SW 1271 (cell line): ENCODE measurements around the gene WNK2.
"Not testable (repeated sequence)": the region's sequence is repeated elsewhere in the genome, so short reads cannot be mapped to it uniquely, and the experiment has no call there.

Experiments
- DNase-seq, 2 experiments: peaks; one replicate each; lab custom pipeline; 2025; lab: John Stamatoyannopoulos, UW

WNK2 gene

DNA sequence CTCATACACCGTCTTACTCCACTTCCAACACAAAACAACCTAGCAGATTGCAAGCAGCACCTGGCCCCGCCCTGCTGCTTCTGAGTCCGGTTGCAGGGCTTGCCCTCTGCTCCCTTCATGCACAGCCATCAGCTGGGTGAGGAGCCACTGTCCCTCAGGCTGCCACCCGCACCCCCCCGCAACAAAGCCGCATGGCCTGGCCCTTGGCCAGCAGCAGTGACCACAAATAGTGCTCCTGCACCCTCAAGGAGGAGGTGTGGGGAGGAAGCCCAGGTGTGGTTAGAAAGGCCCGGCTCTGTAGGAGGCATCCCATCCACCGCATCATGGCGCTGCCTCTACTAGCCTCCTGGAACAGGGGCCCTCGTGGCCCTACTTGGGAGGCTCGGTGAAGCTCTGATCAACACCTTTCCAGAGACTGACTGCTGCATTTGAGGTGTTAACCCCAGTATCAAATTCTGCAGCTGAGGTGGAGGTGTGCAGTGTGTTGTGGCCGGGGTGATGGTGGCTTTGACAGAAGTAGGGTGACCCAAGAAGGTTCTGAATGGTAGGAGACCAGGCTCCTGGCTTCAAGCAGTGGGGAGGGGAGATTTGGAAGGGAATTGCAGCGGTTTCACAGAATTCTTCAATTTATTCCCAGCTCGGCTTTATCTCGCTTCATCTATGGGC lies 52.7 kb downstream of the WNK2 start:
- no peak for DNase-seq

GRCh38 chr9:93237540-93237939 lies 53.6 kb downstream of the WNK2 start:
- no peak for DNase-seq

DNA sequence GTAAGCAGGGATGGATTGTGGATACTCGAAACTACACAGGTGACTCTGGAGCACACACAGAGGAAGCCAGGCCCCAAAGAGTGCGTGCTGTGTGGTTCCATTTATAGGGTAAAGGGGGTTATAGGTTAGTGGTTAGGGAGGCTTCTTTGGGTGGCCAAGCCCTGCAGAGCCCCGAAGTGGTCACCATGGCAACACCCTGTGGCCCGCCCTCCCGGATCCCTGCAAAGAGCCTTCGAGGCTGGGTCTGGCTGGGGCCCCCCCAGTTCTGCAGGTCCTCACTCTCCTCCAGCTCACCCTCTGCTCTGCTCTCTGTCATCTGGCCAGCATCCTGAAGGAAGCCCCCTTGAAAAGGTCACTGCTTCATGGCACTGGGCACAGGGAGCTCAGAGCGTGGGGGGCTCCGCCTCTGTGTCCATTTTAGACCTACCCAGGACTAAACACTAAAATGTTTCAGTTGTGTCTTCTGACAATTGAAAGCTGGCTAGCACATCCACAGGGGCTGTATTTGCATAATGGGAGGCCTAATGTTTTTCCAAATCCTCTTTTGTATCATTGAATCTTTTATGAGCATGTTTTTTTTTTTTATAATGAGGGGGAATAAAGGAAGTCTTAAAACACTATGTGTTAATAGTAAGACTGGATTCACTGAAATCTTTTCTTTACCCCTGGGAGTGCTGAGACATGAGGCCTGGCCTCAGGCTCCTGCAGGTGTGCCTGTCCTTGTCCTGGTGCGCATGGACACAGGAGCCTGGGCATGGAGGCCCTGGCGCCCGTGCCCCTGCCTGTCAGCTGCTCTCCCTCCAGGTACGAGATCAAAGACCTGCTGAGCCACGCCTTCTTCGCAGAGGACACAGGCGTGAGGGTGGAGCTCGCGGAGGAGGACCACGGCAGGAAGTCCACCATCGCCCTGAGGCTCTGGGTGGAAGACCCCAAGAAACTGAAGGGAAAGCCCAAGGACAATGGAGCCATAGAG lies 55.3 kb downstream of the WNK2 start:
- no peak for DNase-seq

DNA sequence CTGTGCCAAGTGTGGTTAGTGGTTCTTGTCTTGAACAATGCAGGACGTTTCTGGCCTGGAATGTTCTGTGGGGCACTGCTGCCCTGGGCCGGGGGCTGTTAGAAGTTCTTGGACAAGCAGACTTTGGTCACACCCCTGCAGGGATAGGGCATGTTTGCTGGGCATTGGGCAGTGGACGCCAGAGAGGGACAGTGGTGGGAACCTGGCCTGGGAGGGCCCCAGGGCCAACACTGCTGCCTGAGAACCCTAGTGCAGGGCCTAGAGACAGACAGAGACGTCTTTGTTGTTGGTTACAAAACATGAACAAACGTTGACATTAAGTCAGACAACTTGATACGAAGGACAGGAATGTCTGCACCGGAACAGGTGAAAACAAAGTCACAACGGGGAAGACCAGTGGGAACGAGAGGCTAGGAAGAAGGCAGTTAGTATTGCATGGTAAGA lies 57.0 kb downstream of the WNK2 start:
- DNase-seq, result no peak

GRCh38 chr9:93243112-93243511 lies 59.2 kb downstream of the WNK2 start:
- no peak for DNase-seq

DNA sequence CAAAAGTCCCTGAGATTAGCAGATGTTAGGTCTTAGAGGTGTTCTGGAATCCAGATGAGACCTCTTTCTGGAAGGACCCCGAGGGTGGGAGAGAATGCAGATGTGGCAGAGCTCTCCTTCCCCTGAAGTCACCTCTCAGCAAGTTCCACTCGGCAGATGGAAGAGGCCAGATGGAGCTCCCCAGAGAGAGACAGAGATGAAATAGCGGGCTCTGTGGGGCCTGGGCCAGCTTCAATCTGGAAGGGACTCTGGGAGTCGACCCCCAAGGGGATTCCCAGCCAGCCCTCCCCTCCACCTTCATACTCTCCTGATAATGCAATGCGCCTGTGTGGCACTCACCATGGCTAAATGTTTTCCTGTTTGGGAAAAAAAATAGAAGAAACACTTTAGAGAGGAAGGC lies 60.2 kb downstream of the WNK2 start:
- DNase-seq, result no peak

DNA sequence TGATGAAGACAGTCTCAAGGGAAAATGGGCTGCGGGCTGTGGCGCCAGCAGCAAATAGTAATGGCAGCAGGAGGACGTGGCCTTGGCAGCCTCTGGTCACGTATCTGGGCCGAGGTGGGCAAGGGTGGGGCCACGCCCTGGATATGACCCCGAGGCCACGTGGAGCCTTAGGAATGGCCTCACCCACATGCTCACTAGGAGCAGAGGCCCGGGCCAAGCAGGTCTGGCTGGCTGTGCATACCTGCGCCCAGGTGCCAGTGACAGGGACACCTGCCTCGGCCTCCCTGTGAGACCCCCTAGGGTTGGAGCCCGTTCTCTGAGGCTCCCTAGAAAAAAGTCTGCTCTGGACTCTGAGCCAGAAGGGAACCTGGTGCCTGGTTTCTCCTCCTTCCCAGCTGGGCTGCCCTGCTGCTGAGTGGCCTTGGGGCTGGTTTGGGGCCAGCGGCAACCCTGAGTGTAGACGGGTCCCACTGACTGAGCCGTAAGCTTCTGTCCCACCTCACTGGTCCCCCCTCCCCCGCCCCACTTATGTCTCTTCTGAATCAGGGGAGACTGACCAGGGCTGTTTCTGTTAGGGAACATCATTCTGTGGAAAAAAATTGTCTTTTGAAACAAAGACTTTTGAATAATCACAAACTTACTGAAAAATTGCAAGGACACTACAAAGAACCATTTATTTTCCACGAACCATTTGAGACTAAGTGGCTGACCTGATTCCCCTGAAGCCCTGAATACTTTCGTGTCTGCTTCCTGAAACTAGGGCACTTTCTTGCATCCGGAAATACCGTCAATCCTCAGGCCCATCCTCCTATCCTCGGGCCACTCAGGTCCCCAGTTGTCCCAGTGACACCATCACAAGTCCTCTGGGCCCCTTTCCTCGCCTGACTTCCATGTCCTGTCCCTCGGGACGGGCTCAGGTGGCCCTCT lies 60.8 kb downstream of the WNK2 start:
- no peak for DNase-seq

DNA sequence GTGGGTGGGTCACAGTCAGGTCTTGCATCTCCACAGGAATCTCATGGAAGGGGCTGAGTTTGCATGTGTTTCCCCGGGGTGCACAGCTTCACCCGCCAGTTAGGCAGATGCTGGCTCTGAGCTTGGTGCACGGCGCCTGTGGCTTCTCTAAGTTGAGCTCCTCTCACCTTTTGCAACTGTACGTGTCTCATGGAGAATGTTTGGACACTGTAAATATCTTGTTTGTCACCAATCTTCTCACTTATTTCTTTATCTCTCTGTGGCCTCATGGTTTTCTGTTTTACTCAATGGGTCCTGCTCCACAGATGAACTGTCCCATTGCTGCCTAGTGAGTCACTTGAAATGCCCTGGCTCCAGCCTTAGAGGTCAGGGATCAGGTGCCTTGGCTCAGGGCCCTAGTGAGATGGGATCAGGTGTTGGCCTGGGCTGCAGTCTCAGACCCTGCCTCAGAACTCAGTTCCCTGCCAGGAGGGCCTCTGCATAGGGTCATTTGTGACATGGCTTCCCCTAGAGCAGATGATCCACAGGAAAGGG lies 61.6 kb downstream of the WNK2 start:
- no peak for DNase-seq

- no peak for DNase-seq
These were observed 62.2 kb downstream of the WNK2 start for GRCh38 chr9:93246111-93246510.

DNA sequence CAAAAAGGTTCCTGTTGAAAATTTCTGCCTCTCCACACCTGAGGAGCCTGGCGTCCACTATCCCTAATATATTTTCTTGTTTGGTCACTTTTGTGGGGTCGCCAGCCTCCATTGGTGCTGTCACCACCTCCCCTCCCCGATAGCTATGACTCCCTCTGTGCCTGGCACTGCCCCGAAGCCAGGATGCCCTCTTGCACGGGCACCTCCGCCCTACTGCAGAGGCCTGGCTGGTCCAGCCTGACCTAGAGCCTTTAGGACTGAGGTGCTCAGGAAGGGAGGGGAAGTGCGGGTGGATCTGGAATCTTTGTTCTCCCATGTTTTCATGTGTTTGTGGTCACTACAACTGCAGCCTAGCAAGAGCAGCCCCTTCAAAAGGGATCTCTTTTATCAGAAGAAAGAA lies 62.6 kb downstream of the WNK2 start:
- no peak for DNase-seq

DNA sequence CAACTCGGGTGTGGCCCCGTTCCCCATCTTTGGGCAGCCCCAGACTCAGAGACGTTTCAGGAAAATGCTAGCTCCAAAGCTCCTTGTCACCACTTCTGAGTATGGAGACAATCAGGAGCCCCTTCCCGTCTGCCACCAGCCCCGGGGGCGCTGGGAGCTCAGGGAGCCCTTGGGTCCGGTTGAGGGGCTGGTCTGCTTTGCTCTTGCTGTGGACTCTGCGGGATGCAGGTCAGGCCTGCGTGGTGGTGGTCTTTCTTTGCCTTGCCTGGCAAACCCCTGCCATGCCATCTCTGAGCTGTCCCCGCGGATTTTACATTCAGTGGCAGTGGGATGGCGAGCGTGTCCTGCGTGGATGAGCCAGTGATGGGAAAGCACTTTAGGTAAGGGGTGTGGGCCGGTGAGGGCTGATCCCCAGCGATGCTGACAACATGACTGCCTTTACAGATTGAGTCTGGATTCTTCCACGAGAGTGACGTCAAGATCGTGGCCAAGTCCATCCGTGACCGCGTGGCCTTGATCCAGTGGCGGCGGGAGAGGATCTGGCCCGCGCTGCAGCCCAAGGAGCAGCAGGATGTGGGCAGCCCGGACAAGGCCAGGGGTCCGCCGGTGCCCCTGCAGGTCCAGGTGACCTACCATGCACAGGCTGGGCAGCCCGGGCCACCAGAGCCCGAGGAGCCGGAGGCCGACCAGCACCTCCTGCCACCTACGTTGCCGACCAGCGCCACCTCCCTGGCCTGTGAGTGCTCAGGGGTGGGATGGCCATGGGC lies 63.3 kb downstream of the WNK2 start:
- DNase-seq, result no peak

DNA sequence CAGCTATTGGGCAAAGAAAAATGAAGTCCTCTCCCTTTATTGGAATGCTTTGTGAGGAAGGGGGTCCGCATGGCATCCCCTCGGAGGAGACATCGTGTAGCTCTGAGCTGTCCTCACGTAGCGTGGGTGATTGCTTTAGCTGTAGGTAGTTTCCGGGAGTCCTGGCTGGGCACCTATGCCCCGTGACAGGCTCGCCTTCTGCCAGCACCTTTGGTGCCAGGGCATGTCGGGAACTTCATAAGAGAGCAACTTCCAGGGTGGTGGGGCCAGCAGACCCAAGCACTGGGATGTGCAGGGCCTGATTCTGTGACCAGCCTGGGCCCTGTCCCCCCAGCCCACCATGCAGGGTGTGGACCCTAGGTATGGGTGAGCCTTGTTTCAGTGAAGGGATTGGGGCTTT lies 64.0 kb downstream of the WNK2 start:
- no peak for DNase-seq

DNA sequence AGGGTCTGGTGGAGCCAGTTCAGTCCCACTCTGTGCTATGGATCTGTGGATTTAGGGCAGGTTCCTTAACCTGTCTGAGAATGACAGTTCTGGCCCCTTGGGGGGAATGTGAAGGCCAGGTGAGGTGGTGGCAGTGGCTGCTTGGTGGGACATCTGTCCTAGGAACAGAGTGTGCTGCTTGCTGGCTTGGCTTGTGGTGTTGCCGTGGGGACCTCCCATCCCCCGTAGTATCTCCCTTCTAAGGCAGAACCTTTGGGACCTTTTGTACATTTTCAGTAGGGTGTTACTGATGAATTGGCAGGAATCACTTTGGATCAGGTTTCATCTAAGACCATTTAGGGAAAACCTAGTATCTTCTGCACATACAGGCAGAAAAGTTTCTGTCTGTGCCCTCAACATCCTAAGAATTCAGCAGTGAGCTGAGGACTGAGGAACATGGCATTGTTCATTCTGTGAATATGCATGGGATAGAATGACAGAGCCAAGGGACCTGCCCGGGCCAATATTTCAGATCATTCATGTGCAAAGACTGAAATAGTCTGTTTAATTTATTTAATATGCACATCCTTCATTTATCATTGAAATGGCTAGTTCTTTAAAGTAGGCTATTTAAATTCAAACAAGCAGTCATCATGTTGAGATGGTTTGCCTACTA lies 64.6 kb downstream of the WNK2 start:
- no peak for DNase-seq

DNA sequence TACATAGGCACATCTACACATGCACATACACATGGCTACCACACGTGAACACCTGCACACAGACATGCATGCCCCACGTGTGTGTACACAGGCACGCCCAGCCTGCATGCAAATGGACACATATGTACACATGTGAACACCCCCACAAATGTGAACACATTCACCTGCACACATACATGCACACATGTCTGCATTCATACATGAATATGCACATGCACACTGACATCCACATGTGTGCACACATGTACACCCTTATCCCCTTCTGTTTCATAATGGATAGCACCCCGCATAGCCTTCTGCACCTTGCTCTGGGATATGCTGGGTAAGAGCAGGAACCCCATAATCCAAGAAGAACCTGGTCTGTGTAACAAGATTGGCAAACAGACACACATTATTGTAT lies 66.2 kb downstream of the WNK2 start:
- DNase-seq, result no peak

GRCh38 chr9:93251309-93251708 lies 67.4 kb downstream of the WNK2 start:
- DNase-seq, result not testable (repeated sequence)

- DNase-seq, result no peak
These were observed 68.3 kb downstream of the WNK2 start for GRCh38 chr9:93252116-93252780.

DNA sequence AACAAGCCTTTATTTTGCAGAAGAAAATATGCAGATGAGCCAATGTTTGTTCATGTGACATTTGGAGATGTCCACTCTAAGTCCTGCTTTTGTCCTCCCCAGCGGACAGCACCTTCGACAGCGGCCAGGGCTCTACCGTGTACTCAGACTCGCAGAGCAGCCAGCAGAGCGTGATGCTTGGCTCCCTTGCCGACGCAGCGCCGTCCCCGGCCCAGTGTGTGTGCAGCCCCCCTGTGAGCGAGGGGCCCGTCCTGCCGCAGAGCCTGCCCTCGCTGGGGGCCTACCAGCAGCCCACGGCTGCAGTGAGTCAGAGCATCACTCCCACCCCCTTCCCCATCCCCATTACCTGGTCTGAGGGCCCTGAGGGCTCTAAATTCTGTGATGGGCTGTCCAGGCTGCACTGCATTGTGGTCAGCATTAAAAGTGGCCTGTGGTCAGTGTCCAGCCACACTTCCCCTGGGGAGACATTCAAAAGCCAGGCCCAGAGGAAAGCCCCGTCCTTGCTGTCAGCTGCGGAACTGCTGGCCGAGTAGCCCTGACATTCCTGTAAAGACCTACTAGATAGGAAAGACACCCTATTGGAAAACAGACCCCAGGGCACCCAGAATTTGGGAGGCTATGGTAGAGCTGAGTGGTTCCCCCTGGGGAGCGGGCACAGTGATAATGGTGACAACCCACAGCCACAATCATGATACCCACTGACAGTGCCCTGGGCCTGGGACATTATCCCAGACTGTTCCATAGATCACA lies 69.0 kb downstream of the WNK2 start:
- no peak for DNase-seq

DNA sequence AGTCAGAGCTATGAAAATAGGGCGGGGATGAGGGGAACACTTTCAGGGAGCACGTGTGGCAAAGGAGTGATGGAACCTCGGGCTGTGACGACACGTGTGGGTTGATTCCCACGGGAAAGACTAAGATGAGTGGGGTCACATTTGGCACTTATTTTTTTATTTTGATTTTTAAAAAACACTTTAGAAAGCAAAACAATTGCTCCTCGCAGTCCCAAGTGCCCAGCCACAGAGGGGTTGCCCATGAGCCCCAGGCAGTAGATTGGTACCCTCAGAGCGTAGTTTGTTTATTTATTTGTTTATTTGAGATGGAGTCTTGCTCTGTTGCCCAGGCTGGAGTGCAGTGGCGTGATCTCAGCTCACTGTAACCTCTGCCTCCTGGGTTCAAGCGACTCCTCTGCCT lies 69.7 kb downstream of the WNK2 start:
- no peak for DNase-seq

- DNase-seq, result no peak
These were observed 70.1 kb downstream of the WNK2 start for GRCh38 chr9:93254061-93254481.
